AG09309 (cell line): ENCODE data around the gene ACLY.

Experiments
- DNase-seq: peaks from one replicate; pipeline ENCODE4 v3.0.0-alpha.2; 2010; ENCODE audit warnings: low read depth
- H3K4me3 ChIP-seq: 2 replicates; pipeline ENCODE4 v1.5.1; 2011; ENCODE audit warnings: mild to moderate bottlenecking, low read depth, low read length, moderate library complexity; ENCODE audit not compliant: control insufficient read depth
- CTCF ChIP-seq: IDR thresholded peaks from 2 replicates; pipeline ENCODE4 v1.5.1; 2011; ENCODE audit warnings: mild to moderate bottlenecking, low read depth, low read length, inconsistent platforms; ENCODE audit not compliant: insufficient read depth, control insufficient read depth; ENCODE audit errors: missing control alignments

Gene ACLY

DNA sequence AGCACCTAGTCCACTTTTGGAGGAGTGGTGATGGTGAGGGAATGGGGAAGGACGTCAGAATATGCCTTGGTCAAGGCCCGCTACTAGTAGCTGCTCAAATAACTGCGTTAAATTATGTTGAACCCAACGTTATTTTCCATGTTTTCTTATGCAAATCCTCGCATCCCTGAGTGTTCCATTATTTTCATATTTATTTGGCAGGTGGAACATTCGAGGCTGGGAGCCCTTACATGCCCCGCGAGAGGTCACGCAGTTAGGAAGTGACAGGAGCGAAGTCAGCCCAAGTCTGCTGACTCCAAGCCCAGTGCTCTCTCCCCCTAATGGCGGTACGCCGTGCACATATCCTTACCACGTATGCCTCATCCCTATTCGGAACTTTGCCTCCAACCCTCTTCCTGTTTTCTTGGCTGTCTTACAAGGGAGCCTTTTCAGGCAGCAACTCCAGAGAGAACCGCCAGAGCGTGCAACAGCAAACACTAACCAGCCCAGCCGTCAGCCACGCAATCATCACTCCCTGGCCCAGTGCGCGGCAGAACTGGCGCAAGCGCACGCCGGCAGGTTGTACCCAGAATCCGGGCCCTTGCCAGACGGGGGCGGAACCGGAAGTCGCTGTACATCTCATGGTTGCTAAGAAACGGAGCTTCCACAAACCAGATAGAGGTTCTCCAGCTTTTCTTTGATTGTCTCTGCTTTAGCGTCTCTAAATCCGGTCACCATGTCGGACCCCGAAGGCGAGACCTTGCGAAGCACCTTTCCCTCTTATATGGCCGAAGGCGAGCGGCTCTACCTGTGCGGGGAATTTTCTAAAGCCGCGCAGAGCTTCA, 11.5 kb upstream of the ACLY start, which contains the start of gene ODAD4:
Gene ODAD4 (plus strand): TSS at position 609 of the 824 bp plus-strand sequence. CDS start 107 bp downstream, at position 716.
- peak within 1 kb of the TSS; percentile 53 for H3K4me3 ChIP-seq
- peak; percentile 90 for DNase-seq
- TF ChIP-seq CTCF: peak; percentile 48

DNA sequence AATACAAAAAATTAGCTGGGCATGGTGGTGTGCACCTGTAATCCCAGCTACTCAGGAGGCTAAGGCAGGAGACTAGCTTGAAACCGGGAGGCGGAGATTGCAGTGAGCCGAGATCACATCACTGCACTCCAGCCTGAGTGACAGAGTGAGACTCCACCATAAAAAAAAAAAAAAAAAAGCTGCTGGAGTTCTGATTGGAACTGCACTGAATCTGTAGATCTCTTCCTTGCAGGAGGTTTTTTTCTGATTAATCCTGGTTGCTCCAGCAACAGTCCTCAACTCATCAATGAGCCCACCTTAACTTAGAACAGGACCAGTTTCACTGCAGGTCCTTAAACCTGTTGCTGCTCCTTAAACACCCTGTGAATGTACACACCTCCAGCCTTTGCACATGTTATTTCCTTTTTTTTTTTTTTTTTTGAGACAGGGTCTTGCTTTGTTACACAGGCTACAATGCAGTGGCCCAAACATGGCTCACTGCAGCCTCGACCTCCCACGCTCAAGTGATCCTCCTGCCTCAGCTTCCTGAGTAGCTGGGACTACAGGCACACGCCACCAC, 10.0 kb upstream of the ACLY start:
- H3K4me3 ChIP-seq: no peak overlapping the region
- DNase-seq: no peak
- no peak for TF ChIP-seq CTCF

GRCh38 chr17:41925991-41926590, 7.3 kb upstream of the ACLY start:
- H3K4me3 ChIP-seq: no peak overlapping the region
- TF ChIP-seq CTCF: no peak
- no peak for DNase-seq

DNA sequence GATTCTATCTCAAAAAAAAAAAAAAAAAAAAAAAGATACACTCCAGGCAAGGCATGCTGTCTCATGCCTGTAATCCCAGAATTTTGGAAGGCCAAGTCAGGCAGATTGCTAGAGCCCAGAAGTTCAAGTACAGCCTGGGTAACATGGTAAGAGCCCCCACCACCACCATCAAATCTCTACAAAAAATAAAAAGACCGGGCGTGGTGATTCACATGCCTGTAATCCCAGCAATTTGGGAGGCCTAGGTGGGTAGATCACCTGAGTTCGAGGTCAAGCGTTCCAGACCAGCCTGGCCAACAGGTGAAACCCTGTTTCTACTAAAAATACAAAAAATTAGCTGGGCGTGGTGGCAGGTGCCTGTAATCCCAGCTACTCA, 1.8 kb upstream of the ACLY start:
- no peak for DNase-seq
- TF ChIP-seq CTCF: no peak
- H3K4me3 ChIP-seq: no peak overlapping the region

GRCh38 chr17:41919840-41920579, 1.3 kb upstream of the ACLY start:
- no peak overlapping the region for H3K4me3 ChIP-seq
- no peak for TF ChIP-seq CTCF
- no peak for DNase-seq

DNA sequence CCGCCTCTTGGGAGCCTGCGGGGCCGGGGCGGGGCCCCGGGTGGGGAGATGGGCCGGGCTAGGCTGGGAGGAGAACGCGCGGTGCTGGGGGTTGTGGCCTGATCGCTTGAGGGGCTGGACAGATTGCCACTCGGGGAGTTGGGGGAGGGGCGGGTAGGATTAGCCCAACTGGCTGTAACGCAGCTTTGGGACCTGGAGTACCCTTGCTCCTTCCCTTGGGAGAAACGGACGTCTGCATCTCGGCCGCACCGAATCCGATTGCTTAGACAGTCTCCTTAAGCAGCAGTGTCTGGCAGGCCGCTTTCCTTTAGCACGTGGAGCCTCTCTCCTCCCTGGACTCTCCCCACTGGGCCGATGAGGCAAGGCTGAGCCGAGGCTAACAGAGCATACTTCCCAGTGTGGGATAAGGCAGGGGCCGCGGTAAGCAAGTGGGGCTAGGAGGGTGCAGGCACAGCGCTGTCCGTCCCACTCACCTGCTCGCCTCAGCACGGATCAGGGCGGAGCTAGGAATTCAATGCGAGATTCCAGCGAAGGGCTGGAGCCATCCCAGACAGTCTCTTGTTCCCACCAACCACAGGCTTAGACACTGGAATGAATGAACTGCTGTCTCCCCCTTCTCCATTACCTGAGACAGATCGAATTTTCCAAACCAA, 540 bp upstream of the ACLY start:
- H3K4me3 ChIP-seq: peak overlapping the region; percentile 62
- peak; percentile 25 for DNase-seq
- TF ChIP-seq CTCF: no peak
